Measurements from ENCODE around the gene ICOS.

Gene ICOS

DNA sequence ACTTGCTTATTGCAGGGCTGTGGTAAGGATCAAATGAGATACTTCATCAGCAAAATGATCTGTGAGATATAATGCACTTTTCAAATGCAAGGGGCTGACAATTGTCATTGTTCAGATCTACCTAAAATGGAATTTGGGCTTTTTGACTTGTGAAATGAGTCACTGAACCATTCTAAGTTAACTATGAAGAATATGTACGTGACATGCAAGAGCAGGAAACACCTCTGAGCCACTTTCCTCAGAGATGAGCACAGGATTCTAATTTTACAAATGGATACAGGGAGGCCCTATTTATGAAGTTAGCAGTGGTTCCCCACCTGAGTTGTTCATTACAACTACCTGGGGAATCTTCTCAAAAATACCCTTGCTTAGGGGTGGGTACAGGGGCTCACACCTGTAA lies 42.3 kb upstream of the ICOS start:
- Histone ChIP-seq H3F3A (ENCODE audit: insufficient read depth, low read length) (no peaks in the 10 kb centered on the region), H3K4me2 (ENCODE audit: low read length) (no peak overlapping the region), H3K27ac (ENCODE audit: low read depth, low read length, poor library complexity, severe bottlenecking) (no peak overlapping the region), H3K9ac (ENCODE audit: low read length) (no peak overlapping the region), H3K9me3 (ENCODE audit: low read length) (no peaks in the 10 kb centered on the region), H3K4me1 (ENCODE audit: insufficient read depth, low read length, severe bottlenecking) (no peaks in the 10 kb centered on the region), H3K9me2 (ENCODE audit: low read depth, low read length) (no peaks in the 10 kb centered on the region), H3K27me3 (ENCODE audit: insufficient read depth, low read length) (no peaks in the 10 kb centered on the region), H4K20me1 (ENCODE audit: insufficient read depth, low read length) (no peaks in the 10 kb centered on the region), H3K36me3 (ENCODE audit: insufficient read depth, low read length) (no peaks in the 10 kb centered on the region), H3K4me3 (ENCODE audit: low read depth, low read length, poor library complexity, severe bottlenecking) (no peak overlapping the region), H3K79me2 (ENCODE audit: insufficient read depth, low read length) (no peaks in the 10 kb centered on the region), H2AFZ (ENCODE audit: low read length) (no peak overlapping the region)
- TF ChIP-seq EZH2 (IDR thresholded peaks at IDR 0.05; ENCODE audit: borderline replicate concordance, low read length), result no peak
- TF ChIP-seq, protein P1, sequence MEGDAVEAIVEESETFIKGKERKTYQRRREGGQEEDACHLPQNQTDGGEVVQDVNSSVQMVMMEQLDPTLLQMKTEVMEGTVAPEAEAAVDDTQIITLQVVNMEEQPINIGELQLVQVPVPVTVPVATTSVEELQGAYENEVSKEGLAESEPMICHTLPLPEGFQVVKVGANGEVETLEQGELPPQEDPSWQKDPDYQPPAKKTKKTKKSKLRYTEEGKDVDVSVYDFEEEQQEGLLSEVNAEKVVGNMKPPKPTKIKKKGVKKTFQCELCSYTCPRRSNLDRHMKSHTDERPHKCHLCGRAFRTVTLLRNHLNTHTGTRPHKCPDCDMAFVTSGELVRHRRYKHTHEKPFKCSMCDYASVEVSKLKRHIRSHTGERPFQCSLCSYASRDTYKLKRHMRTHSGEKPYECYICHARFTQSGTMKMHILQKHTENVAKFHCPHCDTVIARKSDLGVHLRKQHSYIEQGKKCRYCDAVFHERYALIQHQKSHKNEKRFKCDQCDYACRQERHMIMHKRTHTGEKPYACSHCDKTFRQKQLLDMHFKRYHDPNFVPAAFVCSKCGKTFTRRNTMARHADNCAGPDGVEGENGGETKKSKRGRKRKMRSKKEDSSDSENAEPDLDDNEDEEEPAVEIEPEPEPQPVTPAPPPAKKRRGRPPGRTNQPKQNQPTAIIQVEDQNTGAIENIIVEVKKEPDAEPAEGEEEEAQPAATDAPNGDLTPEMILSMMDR (IDR thresholded peaks at IDR 0.05; ENCODE audit: low read length), result no peak

GRCh38 chr2:203897544-203897943 lies 39.0 kb upstream of the ICOS start:
- H3K79me2 ChIP-seq (ENCODE audit: insufficient read depth, low read length), result no peaks in the 10 kb centered on the region
- H3K36me3 ChIP-seq (ENCODE audit: insufficient read depth, low read length), result no peaks in the 10 kb centered on the region; the same call in 1 of the 2 replicates
- no peak overlapping the region for H3K27ac ChIP-seq (ENCODE audit: low read depth, low read length, poor library complexity, severe bottlenecking)
- no peak overlapping the region for H3K4me3 ChIP-seq (ENCODE audit: low read depth, low read length, poor library complexity, severe bottlenecking)
- no peak overlapping the region for H3K4me2 ChIP-seq (ENCODE audit: low read length)
- H3K27me3 ChIP-seq (ENCODE audit: insufficient read depth, low read length), result no peaks in the 10 kb centered on the region
- H3K9ac ChIP-seq (ENCODE audit: low read length), result no peak overlapping the region
- H2AFZ ChIP-seq (ENCODE audit: low read length), result no peak overlapping the region
- H3K4me1 ChIP-seq (ENCODE audit: insufficient read depth, low read length, severe bottlenecking), result no peaks in the 10 kb centered on the region
- no peaks in the 10 kb centered on the region for H4K20me1 ChIP-seq (ENCODE audit: insufficient read depth, low read length)
- TF ChIP-seq, protein P1 (IDR thresholded peaks at IDR 0.05; ENCODE audit: low read length), result no peak
- TF ChIP-seq EZH2 (IDR thresholded peaks at IDR 0.05; ENCODE audit: borderline replicate concordance, low read length), result no peak
- H3K9me2 ChIP-seq (ENCODE audit: low read depth, low read length), result no peaks in the 10 kb centered on the region
- peaks cover 7% of the 10 kb centered on the region for H3K9me3 ChIP-seq (ENCODE audit: low read length)
- H3F3A ChIP-seq (ENCODE audit: insufficient read depth, low read length), result no peaks in the 10 kb centered on the region

GRCh38 chr2:203898657-203899056 lies 37.9 kb upstream of the ICOS start:
- no peak overlapping the region for H3K27ac ChIP-seq (ENCODE audit: low read depth, low read length, poor library complexity, severe bottlenecking)
- H3K79me2 ChIP-seq (ENCODE audit: insufficient read depth, low read length), result no peaks in the 10 kb centered on the region
- no peak overlapping the region for H2AFZ ChIP-seq (ENCODE audit: low read length)
- H3K9me3 ChIP-seq (ENCODE audit: low read length), result peaks cover 7% of the 10 kb centered on the region
- H3K4me1 ChIP-seq (ENCODE audit: insufficient read depth, low read length, severe bottlenecking), result no peaks in the 10 kb centered on the region
- H3F3A ChIP-seq (ENCODE audit: insufficient read depth, low read length), result no peaks in the 10 kb centered on the region
- H3K9me2 ChIP-seq (ENCODE audit: low read depth, low read length), result no peaks in the 10 kb centered on the region
- no peaks in the 10 kb centered on the region for H4K20me1 ChIP-seq (ENCODE audit: insufficient read depth, low read length)
- H3K36me3 ChIP-seq (ENCODE audit: insufficient read depth, low read length), result no peaks in the 10 kb centered on the region; the same call in 1 of the 2 replicates
- H3K4me3 ChIP-seq (ENCODE audit: low read depth, low read length, poor library complexity, severe bottlenecking), result no peak overlapping the region
- H3K27me3 ChIP-seq (ENCODE audit: insufficient read depth, low read length), result no peaks in the 10 kb centered on the region
- no peak overlapping the region for H3K4me2 ChIP-seq (ENCODE audit: low read length)
- no peak overlapping the region for H3K9ac ChIP-seq (ENCODE audit: low read length)
- no peak for TF ChIP-seq EZH2 (IDR thresholded peaks at IDR 0.05; ENCODE audit: borderline replicate concordance, low read length)
- TF ChIP-seq, protein P1 (IDR thresholded peaks at IDR 0.05; ENCODE audit: low read length), result no peak

Measured in OCI-LY1 (cell line).